Measurements from ENCODE around the gene BHMT2.
A peak's percentile ranks its signal among the peaks of the same experiment; 100 is the strongest.

The BHMT2 gene

GRCh38 chr5:79069488-79070349, at the start of gene BHMT2, which contains the start of gene DMGDH:
Gene BHMT2, plus strand, starts transcription at chr5:79069767. Its CDS starts 16 bp downstream, at chr5:79069783.
Gene DMGDH, minus strand, starts transcription at chr5:79069674. Its CDS starts 54 bp downstream, at chr5:79069620.
- no peak for DNase-seq (ENCODE audit: low spot score)

DNA sequence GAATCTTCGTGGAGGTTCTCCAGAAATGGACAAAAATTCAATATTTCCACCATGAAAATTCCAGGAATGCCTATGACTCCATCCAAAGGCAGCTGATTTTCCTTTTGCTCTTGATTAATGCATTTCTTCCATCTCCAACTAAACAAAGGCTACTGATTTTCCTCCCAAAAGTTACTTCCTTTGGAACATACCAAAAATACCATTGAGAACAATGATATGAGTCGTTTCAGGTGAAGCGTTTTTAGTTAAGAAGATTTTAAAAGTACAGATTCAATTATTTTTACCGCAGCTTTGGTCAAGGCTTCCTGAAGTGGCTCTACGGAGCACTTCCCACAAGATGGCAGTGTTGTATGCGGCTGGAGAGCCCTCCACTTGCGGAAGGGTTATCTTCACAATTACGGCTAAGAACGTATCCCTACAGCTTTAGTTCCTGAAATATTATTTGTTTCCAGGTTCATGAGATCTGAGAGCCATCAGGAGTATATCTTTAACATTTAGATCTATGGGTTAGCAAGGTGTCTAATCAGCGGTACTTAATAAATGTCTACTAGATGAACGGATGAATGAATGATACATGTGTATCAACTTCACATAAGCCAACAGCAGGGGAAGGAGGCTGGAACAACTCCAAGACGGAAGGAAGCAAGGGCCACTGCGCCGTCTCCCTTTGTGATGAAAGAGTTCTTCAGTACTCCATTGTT, 48.6 kb upstream of the BHMT2 start:
- peak; percentile 37 for DNase-seq (ENCODE audit: low spot score)

DNA sequence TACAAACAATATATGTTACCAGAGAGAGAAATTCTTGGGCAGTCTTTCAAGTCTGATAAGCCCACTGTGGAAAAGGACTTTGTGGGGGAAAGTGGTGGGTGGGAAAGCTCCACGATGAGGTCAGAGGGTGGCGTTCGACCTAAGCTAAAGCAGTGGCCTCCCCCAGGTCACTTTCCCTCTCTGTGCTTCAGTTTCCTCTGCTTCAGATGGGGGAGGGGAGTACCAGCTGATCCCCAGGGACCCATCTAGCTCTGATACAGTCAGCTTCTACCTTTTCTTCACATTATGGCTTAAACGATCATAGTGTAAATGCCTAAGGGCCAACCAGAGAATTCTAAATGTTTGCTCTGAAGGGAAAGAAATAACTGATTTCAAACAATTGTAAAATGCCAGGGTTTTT, 47.8 kb upstream of the BHMT2 start:
- no peak for DNase-seq (ENCODE audit: low spot score)

GRCh38 chr5:79022771-79023170, 46.8 kb upstream of the BHMT2 start:
- DNase-seq (ENCODE audit: low spot score) = no peak

- no peak for DNase-seq (ENCODE audit: low spot score)
Measured at GRCh38 chr5:79023348-79023747, 46.2 kb upstream of the BHMT2 start.

DNA sequence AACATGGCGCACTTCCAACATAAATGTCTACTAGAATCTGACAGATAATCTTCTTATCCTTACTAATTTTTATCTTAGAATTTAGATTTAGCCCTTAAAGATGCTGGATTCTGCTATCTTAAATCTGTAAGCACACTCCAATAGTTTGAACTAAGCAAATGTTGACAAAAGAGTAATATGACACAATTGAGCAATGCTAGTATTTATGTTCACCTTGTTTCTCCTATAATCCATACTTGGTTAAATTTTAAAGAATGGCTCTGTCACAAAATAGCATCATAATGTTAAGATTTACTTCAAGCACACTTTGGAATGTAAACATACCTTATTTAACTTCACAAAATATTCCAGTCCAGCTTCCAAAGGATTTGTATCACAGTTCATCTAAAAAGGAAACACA, 45.6 kb upstream of the BHMT2 start:
- no peak for DNase-seq (ENCODE audit: low spot score)

DNA sequence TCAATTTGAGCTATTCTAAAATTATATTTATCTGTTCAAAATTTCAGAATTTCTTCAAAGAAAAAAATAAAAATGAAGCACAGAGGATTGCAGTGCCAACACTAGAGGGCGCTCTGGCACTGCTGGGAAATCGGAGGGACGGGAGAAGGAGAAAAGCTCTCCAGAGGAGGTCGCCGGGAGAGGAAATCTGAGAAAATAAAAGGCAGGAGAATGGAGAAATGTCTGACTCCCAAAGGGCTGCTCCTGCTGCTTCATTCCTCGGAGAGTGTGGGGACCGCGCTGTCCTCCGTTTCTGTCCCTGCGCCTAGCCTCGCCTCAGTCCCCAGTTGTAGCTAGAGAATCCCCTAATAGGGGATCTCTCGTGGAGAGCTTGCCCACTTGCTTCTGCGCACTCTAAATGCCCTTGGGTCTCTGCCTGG, 44.5 kb upstream of the BHMT2 start:
- DNase-seq (ENCODE audit: low spot score) = peak; percentile 57

DNA sequence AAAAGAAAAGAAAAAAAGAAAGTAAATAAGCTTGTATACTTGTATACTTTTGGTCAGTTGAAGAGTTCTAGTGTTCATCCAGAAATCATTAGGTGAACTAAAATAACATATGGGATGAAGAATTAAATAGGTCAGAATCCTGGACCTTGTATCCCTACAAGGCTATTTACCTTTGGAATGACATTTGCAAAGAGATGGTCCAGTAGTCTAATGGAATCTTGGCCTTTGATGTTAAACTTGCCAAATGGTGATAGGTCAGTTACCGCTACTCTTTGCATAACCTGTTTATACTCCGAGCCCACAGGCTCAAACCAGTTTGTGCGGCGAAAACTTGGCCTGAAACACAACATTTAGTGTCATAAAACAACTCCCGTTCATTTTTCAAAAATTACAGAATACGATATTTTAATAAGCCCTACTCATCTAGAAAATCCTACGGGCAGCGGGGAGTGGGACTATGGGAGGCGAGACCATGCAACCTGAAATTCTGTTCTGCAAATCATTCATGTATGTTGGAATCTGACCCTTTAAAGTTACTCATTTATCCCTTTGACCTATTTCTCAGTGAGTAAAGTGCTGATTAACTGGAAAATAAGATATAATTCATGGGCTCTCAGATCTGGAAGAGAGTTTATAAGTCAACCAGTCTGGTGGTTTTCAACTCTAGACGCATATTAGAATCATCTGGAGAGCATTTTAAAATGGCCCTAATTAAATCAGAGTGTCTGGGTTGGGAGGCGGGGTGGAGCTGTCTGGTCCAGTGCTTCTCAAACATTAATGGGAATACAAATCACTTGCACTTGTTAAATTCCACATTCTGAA, 38.7 kb upstream of the BHMT2 start:
- DNase-seq (ENCODE audit: low spot score) = no peak

- no peak for DNase-seq (ENCODE audit: low spot score)
Measured at GRCh38 chr5:79031485-79031867, 38.1 kb upstream of the BHMT2 start.

DNA sequence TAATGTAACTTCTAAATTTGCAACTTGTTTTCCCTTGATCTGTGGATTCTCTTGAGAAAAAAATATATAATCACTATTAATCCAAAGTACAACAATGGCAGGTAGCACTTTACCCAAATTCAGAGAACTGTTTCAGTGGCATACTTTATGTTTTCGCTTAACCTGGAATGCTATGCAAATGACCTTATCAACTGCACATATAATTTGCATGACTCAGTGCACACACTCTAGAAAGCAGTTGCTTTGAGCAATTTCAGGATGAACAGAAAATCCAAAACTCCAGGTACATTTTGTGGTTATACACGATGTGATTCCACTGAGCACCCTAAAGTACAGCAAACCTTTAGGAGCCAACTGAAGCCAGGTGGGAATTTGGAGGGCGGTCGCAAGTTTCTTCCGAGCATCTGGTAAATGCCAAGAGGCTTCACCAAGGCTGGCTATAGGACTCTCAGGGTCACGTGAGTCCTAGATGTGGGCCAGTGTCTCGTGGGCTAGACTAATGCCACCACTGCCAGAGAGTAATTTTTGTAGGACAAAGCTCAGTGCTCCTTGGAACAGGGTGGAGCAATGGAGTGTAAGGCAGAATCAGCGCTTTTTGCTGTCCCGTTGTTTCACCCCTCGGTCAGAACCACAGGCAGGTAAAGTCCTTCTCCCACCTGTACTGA, 37.4 kb upstream of the BHMT2 start:
- no peak for DNase-seq (ENCODE audit: low spot score)

DNA sequence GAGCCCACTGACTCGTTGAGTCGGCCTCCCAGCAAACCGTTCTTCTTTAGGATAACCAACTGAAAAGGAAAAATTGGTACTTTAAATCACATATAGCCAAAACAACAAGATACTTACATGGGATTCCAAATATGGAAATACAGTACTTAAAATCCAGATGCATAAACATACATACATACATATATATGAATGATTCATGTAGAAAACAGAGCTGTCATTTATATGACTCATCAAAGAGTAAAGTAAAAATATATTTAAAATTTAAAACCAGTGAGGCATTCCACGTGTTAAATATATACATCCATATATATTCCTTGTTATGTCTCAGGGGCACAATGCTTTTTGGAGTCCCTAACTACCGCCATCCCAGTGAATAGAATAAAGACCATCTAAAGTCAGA, 36.8 kb upstream of the BHMT2 start:
- no peak for DNase-seq (ENCODE audit: low spot score)

- no peak for DNase-seq (ENCODE audit: low spot score)
Measured at GRCh38 chr5:79035237-79035636, 34.3 kb upstream of the BHMT2 start.

DNA sequence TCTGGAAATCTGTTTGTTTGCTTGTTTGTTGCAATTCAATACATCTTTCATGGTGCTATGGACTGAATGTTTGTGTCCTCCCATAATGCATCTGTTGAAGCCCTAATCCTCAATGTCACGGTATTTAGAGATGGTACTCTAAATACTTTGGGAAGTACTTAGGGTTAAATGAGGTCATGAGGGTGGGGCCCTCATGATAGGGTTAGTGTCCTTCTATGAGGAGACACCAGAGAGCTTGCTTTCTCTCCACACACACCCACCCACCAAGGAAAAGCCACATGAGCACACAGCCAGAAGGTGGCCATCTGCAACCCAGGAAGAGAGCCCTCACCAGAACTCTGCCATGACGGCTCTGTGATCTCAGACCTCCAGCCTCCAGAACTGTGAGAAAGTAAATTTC, 32.8 kb upstream of the BHMT2 start:
- no peak for DNase-seq (ENCODE audit: low spot score)

GRCh38 chr5:79042188-79042587, 27.4 kb upstream of the BHMT2 start:
- DNase-seq (ENCODE audit: low spot score) = no peak

GRCh38 chr5:79047199-79047598, 22.4 kb upstream of the BHMT2 start:
- DNase-seq (ENCODE audit: low spot score) = no peak

DNA sequence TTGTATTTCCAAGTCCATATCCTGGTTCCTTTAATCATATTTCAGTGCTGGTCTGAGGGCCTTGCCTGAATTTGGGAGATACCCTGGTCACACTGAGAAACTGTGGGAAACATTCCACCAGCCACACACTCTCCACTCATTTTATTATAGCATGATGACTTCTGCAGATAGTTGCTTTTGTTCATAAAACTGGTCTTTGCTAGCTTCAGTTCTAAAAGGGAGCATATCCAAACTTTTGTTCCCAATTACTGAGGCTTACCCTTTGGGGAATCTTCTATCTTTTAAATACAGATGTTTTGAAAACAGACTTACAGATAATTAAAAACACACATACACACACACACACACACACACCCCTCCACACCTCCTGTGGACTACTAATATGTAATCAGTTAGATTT, 21.1 kb upstream of the BHMT2 start:
- DNase-seq (ENCODE audit: low spot score) = no peak

GRCh38 chr5:79050498-79050897, 19.1 kb upstream of the BHMT2 start:
- DNase-seq (ENCODE audit: low spot score) = no peak

GRCh38 chr5:79053321-79053720, 16.2 kb upstream of the BHMT2 start:
- no peak for DNase-seq (ENCODE audit: low spot score)

- no peak for DNase-seq (ENCODE audit: low spot score)
Measured at GRCh38 chr5:79055017-79055416, 14.6 kb upstream of the BHMT2 start.

DNA sequence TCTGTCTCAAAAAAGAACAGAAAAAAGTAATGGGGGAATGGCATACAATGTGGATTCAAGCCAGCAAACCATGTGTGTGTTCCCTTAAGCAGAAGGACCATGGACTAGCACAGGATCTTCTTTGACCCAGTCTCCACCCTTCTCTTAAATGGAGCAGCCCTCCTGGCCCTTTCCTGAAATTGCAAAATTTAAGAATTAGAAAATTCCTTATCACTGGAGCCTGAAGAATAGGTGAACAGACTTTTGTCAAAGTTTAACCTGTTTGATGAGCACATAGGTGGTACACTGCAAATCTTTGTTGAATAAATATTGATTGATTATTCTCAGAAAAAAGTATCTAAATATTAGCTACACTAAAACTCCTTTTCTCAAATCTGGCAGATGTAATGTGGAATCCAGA, 12.7 kb upstream of the BHMT2 start:
- no peak for DNase-seq (ENCODE audit: low spot score)

GRCh38 chr5:79059674-79060073, 9.9 kb upstream of the BHMT2 start:
- DNase-seq (ENCODE audit: low spot score) = no peak

DNA sequence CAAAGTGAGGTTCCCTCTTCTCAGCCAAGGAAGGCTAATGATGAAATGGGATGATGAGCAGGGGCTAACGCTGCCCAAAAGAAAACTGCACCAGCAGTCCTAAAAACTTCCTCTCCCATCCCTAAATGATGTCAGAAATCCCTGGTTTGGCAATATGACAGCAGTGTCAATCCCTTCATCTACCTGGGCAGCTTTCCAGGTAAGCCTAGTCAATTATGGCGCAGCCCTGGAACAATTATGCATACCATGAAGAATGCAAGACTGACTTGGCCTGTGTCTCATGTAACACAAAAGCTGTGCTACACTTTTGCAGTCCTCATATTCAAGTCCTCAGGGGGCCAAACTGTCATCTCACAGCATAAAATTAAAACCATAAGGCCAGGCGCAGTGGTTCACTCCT, 7.1 kb upstream of the BHMT2 start:
- DNase-seq (ENCODE audit: low spot score) = no peak
